A673 (cell line): Measurements from ENCODE around the gene SOST. TPM values are rescaled to one million over a fixed set of nuclear protein-coding genes. Genes with fewer than 3 reads are reported as not detected.

Experiments
- BruUV-seq: library from RNA; stranded (reverse); fragments of 400-500 nt; replicated peaks from 2 replicates; lab custom pipeline; 2021; lab: Mats Ljungman, UMichigan
- CTCF ChIA-PET: fragments of 300-600 bp; sonication (Branson Sonifier 250); formaldehyde crosslinking; loops from one replicate; lab custom pipeline; 2022; ENCODE audit warnings: antibody characterized with exemption; lab: Charles Lee
- POLR2A ChIA-PET: fragments of 300-600 bp; sonication (Branson Sonifier 250); formaldehyde crosslinking; loops from one replicate; lab custom pipeline; 2022; ENCODE audit warnings: antibody characterized with exemption; ENCODE audit not compliant: low non-redundant PET; lab: Charles Lee
- DNase-seq: peaks from one replicate; pipeline ENCODE4 v3.0.0-alpha.2; 2015; ENCODE audit warnings: low spot score
- H3K27ac ChIP-seq: fragments of 200-600 bp; sonication (generic); 2 replicates; pipeline ENCODE4 v1.5.1; 2016; ENCODE audit warnings: mixed run types, low read depth, mild to moderate bottlenecking, mixed read lengths, antibody characterized with exemption, low read length; ENCODE audit not compliant: poor library complexity, severe bottlenecking
- H3K27me3 ChIP-seq: fragments of 200-600 bp; sonication (generic); replicated peaks from 2 replicates; pipeline ENCODE4 v1.6.1; 2017; ENCODE audit warnings: mixed run types, low read depth, mild to moderate bottlenecking, mixed read lengths, antibody characterized with exemption, low read length; ENCODE audit not compliant: insufficient read depth, poor library complexity
- H3K36me3 ChIP-seq: fragments of 200-600 bp; sonication (generic); 2 replicates; pipeline ENCODE4 v1.6.1; 2016; ENCODE audit warnings: mixed run types, mild to moderate bottlenecking, mixed read lengths, antibody characterized with exemption, low read length; ENCODE audit not compliant: insufficient read depth, poor library complexity, severe bottlenecking
- H3K4me1 ChIP-seq: fragments of 200-600 bp; sonication (generic); 2 replicates; pipeline ENCODE4 v1.6.1; 2017; ENCODE audit warnings: mixed run types, mild to moderate bottlenecking, mixed read lengths, antibody characterized with exemption, low read length; ENCODE audit not compliant: insufficient read depth, poor library complexity, severe bottlenecking
- H3K4me3 ChIP-seq: fragments of 200-600 bp; sonication (generic); 2 replicates; pipeline ENCODE4 v1.5.1; 2016; ENCODE audit warnings: low read depth, mixed run types, mild to moderate bottlenecking, mixed read lengths, low read length; ENCODE audit not compliant: poor library complexity, severe bottlenecking
- H3K9me3 ChIP-seq: fragments of 200-600 bp; sonication (generic); 2 replicates; pipeline ENCODE4 v1.6.1; 2016; ENCODE audit warnings: mixed run types, low read depth, mild to moderate bottlenecking, mixed read lengths, antibody characterized with exemption, low read length; ENCODE audit not compliant: poor library complexity, severe bottlenecking
- CTCF ChIP-seq: fragments of 300-800, 200-600 bp; sonication (generic); conservative IDR thresholded peaks from 2 replicates; pipeline ENCODE4 v1.5.1; 2017; ENCODE audit warnings: low read depth, mild to moderate bottlenecking, antibody characterized with exemption, low read length, moderate library complexity, mixed read lengths
- EZH2 ChIP-seq: fragments of 200-600 bp; sonication (generic); IDR thresholded peaks from 2 replicates; pipeline ENCODE4 v1.6.1; 2017; ENCODE audit warnings: borderline replicate concordance, low read depth, mild to moderate bottlenecking, mixed read lengths, antibody characterized with exemption, low read length; ENCODE audit not compliant: poor library complexity, severe bottlenecking
- intact Hi-C: fragments of 100-400 bp; cut with micrococcal nuclease; formaldehyde crosslinking; loops from one replicate; pipeline ENCODE4 v1.10.0; 2022; ENCODE audit not compliant: unreplicated experiment
- total RNA-seq: library from RNA; stranded (reverse); gene quantifications from 2 replicates; pipeline ENCODE4 v1.2.3, GENCODE V29; 2021

SOST gene
- total RNA-seq, 1 experiment from 2014 or later: not detected

GRCh38 chr17:43787728-43788127, 29.1 kb upstream of the SOST start:
- no peaks in the 10 kb centered on the region for H3K36me3 ChIP-seq
- TF ChIP-seq CTCF: no peak
- no peak for TF ChIP-seq EZH2
- H3K27ac ChIP-seq: no peak overlapping the region
- H3K27me3 ChIP-seq: no peaks in the 10 kb centered on the region
- H3K9me3 ChIP-seq: no peaks in the 10 kb centered on the region
- BruUV-seq: no TSS peak
- peaks cover 12% of the 10 kb centered on the region for H3K4me1 ChIP-seq
- no peak overlapping the region for H3K4me3 ChIP-seq
- intact Hi-C loops: no loop called here
- CTCF ChIA-PET: interaction anchor here (0.7 kb wide), 1 partner anchor 58 kb away, joined by 4 read pairs; no protein-coding TSS in a partner anchor
- POLR2A ChIA-PET: no interaction called here
- peak; percentile 39 for DNase-seq

GRCh38 chr17:43784628-43785101, 26.1 kb upstream of the SOST start:
- H3K27ac ChIP-seq: no peak overlapping the region
- no TSS peak for BruUV-seq
- intact Hi-C loops: no loop called here
- no peak for DNase-seq
- H3K4me1 ChIP-seq: peaks cover 12% of the 10 kb centered on the region
- ChIA-PET CTCF (no interaction called here), POLR2A (no interaction called here)
- no peaks in the 10 kb centered on the region for H3K27me3 ChIP-seq
- no peaks in the 10 kb centered on the region for H3K9me3 ChIP-seq
- no peaks in the 10 kb centered on the region for H3K36me3 ChIP-seq
- TF ChIP-seq EZH2 (no peak), CTCF (no peak)
- H3K4me3 ChIP-seq: no peak overlapping the region

- Histone ChIP-seq H3K9me3 (no peaks in the 10 kb centered on the region), H3K27me3 (no peaks in the 10 kb centered on the region), H3K27ac (no peak overlapping the region), H3K4me1 (peaks cover 12% of the 10 kb centered on the region), H3K4me3 (no peak overlapping the region), H3K36me3 (no peaks in the 10 kb centered on the region)
- no TSS peak for BruUV-seq
- peak; percentile 9 for DNase-seq
- no peak for TF ChIP-seq CTCF
- no peak for TF ChIP-seq EZH2
- ChIA-PET CTCF (no interaction called here), POLR2A (no interaction called here)
- intact Hi-C loops: no loop called here
Observed at GRCh38 chr17:43784068-43784467, 25.5 kb upstream of the SOST start.
